NCI-H2171 (cell line): Measurements from ENCODE around the gene FUOM.

Experiments
- DNase-seq: peaks from one replicate; lab custom pipeline; 2025; lab: John Stamatoyannopoulos, UW

The FUOM gene

GRCh38 chr10:133310399-133310755, 47.4 kb downstream of the FUOM start:
- no peak for DNase-seq

GRCh38 chr10:133309720-133310398, 48.0 kb downstream of the FUOM start:
- DNase-seq, result no peak

GRCh38 chr10:133309100-133309719, 48.6 kb downstream of the FUOM start:
- peak; percentile 69 for DNase-seq

GRCh38 chr10:133308421-133309099, 49.3 kb downstream of the FUOM start, which contains the start of the genes TUBGCP2 and ZNF511:
TSS of gene TUBGCP2 (minus strand) at chr10:133308872. CDS start at chr10:133302941, 5,931 bp downstream.
TSS of gene ZNF511 (plus strand) at chr10:133308914. CDS start at chr10:133308944, 30 bp downstream.
- DNase-seq, result peak; percentile 54

- DNase-seq, result peak; percentile 47
Measured at GRCh38 chr10:133307776-133308420, 49.9 kb downstream of the FUOM start.

- no peak for DNase-seq
Measured at GRCh38 chr10:133306941-133307379, 50.9 kb downstream of the FUOM start.

GRCh38 chr10:133306097-133306476, 51.7 kb downstream of the FUOM start:
- DNase-seq, result no peak
